ENCODE measurements around the gene OGT.

DNA sequence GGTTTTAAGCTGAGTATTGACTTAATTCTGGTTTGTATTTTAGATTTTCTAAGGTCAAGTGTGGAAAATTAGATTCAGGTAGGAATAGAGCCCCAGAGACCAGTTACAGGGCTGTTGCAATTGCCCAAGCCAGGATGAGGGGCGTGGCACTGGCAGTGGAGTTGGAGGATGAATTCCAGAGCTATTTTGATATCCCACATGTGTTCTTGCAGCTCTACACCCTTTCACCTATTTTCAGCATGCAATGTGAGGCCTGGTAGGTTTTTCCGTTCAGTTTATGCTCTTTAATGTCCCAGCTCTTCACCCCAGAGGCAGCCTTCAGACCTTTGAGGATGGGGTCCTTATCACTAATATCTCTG, 17.9 kb upstream of the OGT start:
- TF ChIP-seq POLR2AphosphoS5 (IDR thresholded peaks at IDR 0.05) (no peak), POLR2A (IDR thresholded peaks at IDR 0.05) (no peak)

Data from breast epithelium (tissue), 3 donors.